NCI-H1930 (cell line): ENCODE data around the gene CD84.
"Not testable (repeated sequence)": the region's sequence is repeated elsewhere in the genome, so short reads cannot be mapped to it uniquely, and the experiment has no call there.

Experiments used
- DNase-seq, 2 experiments: peaks; one replicate each; lab custom pipeline; 2025; lab: John Stamatoyannopoulos, UW

CD84 gene

DNA sequence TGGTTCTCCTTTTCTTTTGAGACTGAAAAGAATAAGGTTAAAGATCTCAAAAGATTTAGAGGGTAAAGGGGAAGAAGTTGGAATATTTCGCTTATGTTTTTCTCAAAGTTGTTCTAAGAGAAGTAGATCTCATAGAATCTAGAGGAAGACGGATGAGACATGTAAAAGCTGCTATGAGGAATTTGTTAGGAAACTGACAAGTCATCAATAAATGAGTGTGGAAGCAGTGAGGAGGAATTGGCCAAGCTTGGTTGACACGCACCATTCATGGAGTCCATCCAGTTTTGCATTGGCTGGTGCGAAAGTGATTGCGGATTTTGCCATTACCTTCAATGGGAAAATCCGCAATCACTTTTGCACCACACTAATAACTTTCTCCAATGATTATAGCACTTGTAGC lies 76.2 kb downstream of the CD84 start:
- DNase-seq: no peak

DNA sequence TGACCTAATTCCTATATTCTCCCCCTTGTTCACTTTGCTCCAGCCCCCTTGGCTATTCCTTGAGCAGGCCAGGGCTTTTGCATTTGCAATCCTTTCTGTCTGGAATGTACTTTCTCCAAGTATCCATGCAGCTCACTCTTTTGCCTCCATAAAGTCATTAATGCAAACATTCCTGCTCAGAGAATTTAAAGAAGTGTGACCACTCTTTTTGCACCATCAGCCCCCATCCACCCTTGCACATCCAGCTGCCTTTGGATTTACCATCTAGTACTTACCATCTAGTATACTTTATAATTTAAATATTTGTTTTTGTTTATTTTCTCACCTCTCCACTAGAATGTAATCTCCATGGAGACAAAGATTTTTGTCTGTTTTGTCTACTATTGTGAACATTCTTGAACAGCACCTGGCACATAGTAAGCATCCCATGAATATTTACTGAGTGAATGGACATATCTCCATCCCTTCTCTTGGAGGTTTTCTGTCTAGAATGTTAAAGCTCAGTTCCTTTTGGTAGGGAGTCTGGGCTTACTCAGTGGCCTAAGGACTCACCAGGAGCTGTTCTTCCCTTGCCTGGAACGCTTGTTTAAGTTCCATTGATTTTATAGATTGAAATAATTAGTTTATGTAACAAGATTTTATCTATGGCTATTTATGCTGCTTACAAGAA lies 78.8 kb downstream of the CD84 start:
- DNase-seq: no peak

DNA sequence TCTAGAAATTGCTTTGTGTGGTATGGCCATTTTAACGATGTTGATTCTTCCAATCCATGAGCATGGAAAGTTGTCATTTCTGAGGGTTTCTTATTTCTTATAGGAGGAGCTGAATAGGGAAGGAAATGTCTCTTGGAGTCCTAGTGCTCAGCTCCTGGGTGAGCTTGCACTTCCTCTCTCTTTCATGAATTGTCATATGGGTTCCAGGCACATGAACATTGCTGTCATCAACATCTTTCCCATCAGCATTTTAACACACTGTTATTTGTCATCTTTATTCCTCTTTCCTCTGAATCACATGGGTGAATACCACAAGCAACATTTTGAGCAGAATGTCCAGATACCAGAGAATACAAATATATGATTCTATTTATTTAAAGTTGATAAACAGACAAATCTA lies 79.7 kb downstream of the CD84 start:
- DNase-seq: no peak

GRCh38 chr1:160498301-160499065 lies 80.8 kb downstream of the CD84 start:
- not testable (repeated sequence) for DNase-seq

GRCh38 chr1:160496334-160496733 lies 83.0 kb downstream of the CD84 start:
- DNase-seq: no peak

DNA sequence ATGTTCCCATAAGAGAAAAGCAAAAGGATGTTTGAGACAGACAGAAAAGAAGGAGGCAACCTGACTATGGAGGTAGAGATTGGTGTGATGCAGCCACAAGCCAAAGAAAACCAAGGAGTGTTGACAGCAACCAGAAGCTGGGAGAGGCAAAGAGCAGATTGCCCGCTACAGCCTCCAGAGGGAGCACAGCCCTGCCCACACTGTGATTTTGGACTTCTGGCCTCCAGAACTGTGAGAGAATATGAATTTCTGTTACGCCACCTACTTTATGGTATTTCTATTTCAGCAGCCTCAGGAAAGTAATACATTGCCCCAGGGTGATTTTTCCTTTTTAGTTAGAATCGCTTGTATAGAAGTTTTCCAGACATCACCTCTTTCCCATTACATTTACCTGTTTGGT lies 84.7 kb downstream of the CD84 start:
- DNase-seq: no peak

GRCh38 chr1:160492617-160493016 lies 86.7 kb downstream of the CD84 start:
- no peak for DNase-seq

- DNase-seq: no peak
Observed at GRCh38 chr1:160491981-160492380, 87.3 kb downstream of the CD84 start.
